SK-N-MC (cell line): ENCODE measurements around the gene TPRN.

Source experiments
- DNase-seq: peaks from one replicate; pipeline ENCODE4 v3.0.0-alpha.2; 2011; ENCODE audit warnings: low read depth, low spot score
- H3K27ac ChIP-seq: fragments of 200-600 bp; sonication (generic); 2 replicates; pipeline ENCODE4 v1.5.1; 2016; ENCODE audit warnings: mixed run types
- H3K36me3 ChIP-seq: fragments of 200-600 bp; sonication (generic); 2 replicates; pipeline ENCODE4 v1.6.1; 2017; ENCODE audit warnings: antibody characterized with exemption, low read length, mixed read lengths; ENCODE audit not compliant: insufficient read depth
- H3K4me3 ChIP-seq: fragments of 200-600 bp; sonication (generic); 2 replicates; pipeline ENCODE4 v1.5.1; 2016
- H3K9ac ChIP-seq: fragments of 200-600 bp; sonication (generic); 2 replicates; pipeline ENCODE4 v1.8.0; 2017; ENCODE audit warnings: mixed run types, mixed read lengths; ENCODE audit not compliant: insufficient read length
- H3K9me3 ChIP-seq: fragments of 200-600 bp; sonication (generic); 2 replicates; pipeline ENCODE4 v1.6.1; 2017; ENCODE audit warnings: low read depth, mild to moderate bottlenecking, antibody characterized with exemption, low read length, moderate library complexity, mixed read lengths
- EZH2 ChIP-seq: fragments of 200-600 bp; sonication (generic); IDR thresholded peaks from one replicate; pipeline ENCODE4 v1.6.1; 2017; ENCODE audit warnings: antibody characterized with exemption
- FOXP2 ChIP-seq: optimal IDR thresholded peaks from 2 replicates; pipeline ENCODE3; 2011; ENCODE audit warnings: mild to moderate bottlenecking, moderate library complexity; ENCODE audit not compliant: insufficient read depth; ENCODE audit errors: extremely low read length, control extremely low read depth
- POLR2AphosphoS5 ChIP-seq: IDR thresholded peaks from 2 replicates; pipeline ENCODE4 v1.6.1; 2012; ENCODE audit warnings: mild to moderate bottlenecking, low read depth, low read length, borderline replicate concordance

The TPRN gene

DNA sequence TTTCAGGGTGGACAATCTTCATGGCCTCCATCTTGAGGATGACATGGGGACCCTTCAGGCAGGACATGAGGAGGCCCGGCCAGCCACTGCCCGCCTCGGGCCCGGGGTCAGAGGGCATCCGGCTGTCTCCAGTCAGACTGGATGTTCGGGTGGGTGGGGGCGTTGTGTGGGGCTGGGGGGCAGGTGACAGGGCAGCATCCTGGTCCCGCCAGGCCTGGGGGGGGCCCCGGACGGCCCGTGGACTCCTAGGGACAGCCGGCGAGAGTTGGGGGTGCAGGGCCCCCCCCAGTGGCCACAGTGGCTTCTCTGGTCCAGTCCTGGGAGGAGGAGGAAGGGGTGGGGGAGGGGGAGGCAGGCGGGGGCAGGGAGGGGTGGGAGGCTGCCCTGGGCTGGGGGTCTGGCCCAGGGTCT lies 20.6 kb upstream of the TPRN start:
- Histone ChIP-seq H3K4me3 (no peak overlapping the region), H3K36me3 (no peaks in the 10 kb centered on the region), H3K9me3 (no peaks in the 10 kb centered on the region), H3K9ac (no peak overlapping the region), H3K27ac (no peak overlapping the region)
- no peak for DNase-seq
- TF ChIP-seq EZH2 (no peak), FOXP2 (no peak), POLR2AphosphoS5 (no peak)

DNA sequence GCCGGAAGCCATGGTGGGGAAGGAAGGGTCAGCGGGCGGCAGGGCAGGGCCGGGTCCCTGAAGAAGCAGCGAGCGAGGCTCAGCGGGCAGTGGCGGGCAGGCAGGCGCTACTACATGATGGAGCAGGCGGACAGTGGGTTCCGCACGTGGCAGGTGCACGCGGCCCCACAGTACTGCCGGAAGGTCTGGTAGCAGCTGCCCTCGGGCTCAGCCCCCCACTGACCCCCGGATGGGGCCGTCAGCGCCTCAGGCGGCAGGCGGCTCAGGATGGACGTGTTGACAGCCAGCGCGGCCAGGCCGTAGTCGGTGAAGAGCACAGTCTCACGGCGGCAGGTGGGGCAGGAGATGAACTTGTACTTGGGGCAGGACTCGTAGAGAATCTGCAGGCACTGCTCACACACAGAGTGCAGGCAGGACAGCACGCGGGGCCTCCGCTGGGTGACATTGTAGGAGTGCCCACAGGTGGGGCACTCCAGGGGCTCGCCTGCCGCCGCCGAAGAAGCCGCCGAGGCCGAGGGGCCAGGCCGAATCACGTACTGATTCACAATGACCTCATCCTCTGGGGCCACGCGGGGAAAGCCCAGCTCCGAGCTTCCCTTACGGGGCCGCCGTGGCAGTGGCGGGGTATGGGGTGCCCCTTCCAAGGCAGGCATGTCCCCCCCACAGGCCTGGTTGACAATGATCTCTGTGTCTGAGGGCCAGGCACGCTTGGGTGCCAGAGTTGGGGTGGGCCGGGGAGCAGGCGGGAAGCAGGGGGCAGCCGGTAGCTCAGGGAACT lies 20.0 kb upstream of the TPRN start:
- Histone ChIP-seq H3K36me3 (no peaks in the 10 kb centered on the region), H3K4me3 (no peak overlapping the region), H3K9ac (no peak overlapping the region), H3K27ac (no peak overlapping the region), H3K9me3 (no peaks in the 10 kb centered on the region)
- TF ChIP-seq POLR2AphosphoS5: no peak
- no peak for TF ChIP-seq EZH2
- TF ChIP-seq FOXP2: no peak
- DNase-seq: no peak

- Histone ChIP-seq H3K9ac (no peak overlapping the region), H3K4me3 (no peak overlapping the region), H3K9me3 (no peaks in the 10 kb centered on the region), H3K36me3 (no peaks in the 10 kb centered on the region), H3K27ac (no peak overlapping the region)
- TF ChIP-seq FOXP2 (no peak), POLR2AphosphoS5 (no peak), EZH2 (no peak)
- no peak for DNase-seq
Observed at GRCh38 chr9:137219757-137220316, 19.3 kb upstream of the TPRN start.

DNA sequence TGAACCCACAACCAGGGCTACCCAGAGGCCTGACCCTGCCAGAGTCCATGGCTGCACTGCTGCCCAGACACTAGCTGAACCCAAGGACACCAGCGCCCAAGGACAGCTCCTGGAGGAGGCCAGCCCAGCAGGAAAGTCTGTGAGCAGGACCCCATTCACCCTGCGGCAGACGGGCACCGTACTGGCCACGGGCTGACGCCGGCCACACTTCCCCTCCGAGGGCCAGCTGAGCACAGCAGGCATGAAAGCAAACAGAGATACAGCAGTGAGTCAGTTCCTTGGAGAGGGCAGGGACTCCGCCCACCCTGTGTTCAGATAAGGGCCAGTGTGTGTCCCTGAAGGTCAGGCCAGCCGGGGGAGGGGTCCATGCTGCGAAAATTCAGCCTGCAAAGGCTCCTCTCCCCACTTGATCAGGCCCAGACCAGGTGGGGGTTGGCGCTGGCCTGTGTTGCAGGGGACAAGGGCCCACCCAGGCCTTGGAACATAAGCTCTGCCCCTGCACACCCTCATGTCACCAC lies 18.3 kb upstream of the TPRN start:
- no peaks in the 10 kb centered on the region for H3K36me3 ChIP-seq
- no peak for TF ChIP-seq POLR2AphosphoS5
- no peak for TF ChIP-seq FOXP2
- no peak for TF ChIP-seq EZH2
- H3K9me3 ChIP-seq: no peaks in the 10 kb centered on the region
- no peak overlapping the region for H3K9ac ChIP-seq
- no peak overlapping the region for H3K27ac ChIP-seq
- H3K4me3 ChIP-seq: no peak overlapping the region
- no peak for DNase-seq

GRCh38 chr9:137218212-137218753 lies 17.7 kb upstream of the TPRN start:
- TF ChIP-seq POLR2AphosphoS5: no peak
- TF ChIP-seq EZH2: no peak
- no peak for TF ChIP-seq FOXP2
- no peaks in the 10 kb centered on the region for H3K36me3 ChIP-seq
- H3K9me3 ChIP-seq: no peaks in the 10 kb centered on the region
- H3K4me3 ChIP-seq: no peak overlapping the region
- no peak overlapping the region for H3K9ac ChIP-seq
- DNase-seq: no peak
- H3K27ac ChIP-seq: no peak overlapping the region

- no peak for DNase-seq
- no peak for TF ChIP-seq FOXP2
- TF ChIP-seq POLR2AphosphoS5: peak; percentile 68
- TF ChIP-seq EZH2: no peak
- H3K9me3 ChIP-seq: no peaks in the 10 kb centered on the region
- peak overlapping the region; percentile 55 for H3K9ac ChIP-seq
- no peaks in the 10 kb centered on the region for H3K36me3 ChIP-seq
- H3K4me3 ChIP-seq: peak overlapping the region; percentile 72
- H3K27ac ChIP-seq: no peak overlapping the region
Observed at GRCh38 chr9:137217276-137218211, 17.0 kb upstream of the TPRN start.

DNA sequence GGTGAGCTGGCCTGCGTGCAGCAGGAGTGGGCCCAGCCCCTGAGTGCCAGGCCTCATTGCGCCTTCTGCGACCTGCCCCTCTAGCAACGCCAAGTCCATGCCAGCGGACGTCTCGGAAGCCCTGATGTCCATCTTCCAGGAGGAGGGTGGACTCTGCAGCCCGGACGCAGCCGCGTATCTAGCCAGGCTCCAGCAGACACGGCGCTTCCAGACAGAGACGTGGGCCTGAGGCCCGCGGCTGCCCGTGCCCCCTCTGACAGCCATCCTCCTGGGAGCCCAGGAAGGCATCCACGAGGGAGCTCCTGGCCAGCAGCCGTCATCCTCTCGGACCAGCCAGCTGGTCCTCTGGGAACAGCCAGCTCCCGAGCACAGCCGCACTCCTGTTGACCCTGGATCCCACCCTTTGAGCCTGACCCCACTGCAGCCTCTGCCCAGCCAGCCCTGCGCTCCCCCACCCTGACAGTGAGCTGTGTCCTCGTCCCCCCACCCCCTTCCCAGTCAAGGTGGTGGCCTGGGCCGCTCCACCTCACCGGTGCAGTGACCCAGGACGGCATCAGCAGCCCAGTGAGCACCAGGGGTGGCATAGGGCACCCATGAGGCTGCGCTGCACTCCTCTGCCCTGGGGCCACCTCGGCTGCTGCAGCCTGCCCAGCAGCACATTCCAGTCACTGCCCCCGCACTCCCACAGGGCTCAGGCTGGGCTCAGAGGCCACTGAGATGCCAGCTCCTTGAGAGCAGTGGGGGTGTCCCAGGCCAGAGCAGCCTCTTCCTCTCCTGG lies 15.8 kb upstream of the TPRN start:
- Histone ChIP-seq H3K4me3 (no peak overlapping the region), H3K36me3 (no peaks in the 10 kb centered on the region), H3K9ac (no peak overlapping the region), H3K27ac (no peak overlapping the region), H3K9me3 (no peaks in the 10 kb centered on the region)
- no peak for DNase-seq
- no peak for TF ChIP-seq FOXP2
- no peak for TF ChIP-seq EZH2
- TF ChIP-seq POLR2AphosphoS5: no peak
